ENCODE results near the gene GPC5. TPM values are rescaled to one million over a fixed set of nuclear protein-coding genes. Genes with fewer than 3 reads are reported as not detected.

Gene GPC5
- total RNA-seq, 1 donor from 2014 or later: 0.24 TPM

DNA sequence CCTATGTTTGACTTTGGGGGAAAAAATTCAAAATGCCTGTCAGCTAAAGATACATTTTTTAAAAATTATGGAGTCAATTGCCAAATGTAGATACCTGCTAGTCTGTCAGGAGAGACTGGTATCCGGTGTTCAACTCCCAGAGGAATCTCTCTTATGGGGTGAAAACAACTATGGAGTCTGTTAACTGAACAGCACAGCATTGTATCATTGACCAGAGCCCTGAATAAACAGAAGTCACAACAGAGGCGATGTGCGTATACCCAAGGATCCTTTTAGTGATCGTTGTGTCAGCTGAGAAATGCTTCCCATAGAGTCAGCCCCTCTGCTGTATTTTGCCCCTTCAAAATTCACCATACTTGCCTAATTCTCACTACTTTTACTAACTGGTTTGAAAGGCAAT is 257.3 kb downstream of the GPC5 start:
- TF ChIP-seq, protein P1, sequence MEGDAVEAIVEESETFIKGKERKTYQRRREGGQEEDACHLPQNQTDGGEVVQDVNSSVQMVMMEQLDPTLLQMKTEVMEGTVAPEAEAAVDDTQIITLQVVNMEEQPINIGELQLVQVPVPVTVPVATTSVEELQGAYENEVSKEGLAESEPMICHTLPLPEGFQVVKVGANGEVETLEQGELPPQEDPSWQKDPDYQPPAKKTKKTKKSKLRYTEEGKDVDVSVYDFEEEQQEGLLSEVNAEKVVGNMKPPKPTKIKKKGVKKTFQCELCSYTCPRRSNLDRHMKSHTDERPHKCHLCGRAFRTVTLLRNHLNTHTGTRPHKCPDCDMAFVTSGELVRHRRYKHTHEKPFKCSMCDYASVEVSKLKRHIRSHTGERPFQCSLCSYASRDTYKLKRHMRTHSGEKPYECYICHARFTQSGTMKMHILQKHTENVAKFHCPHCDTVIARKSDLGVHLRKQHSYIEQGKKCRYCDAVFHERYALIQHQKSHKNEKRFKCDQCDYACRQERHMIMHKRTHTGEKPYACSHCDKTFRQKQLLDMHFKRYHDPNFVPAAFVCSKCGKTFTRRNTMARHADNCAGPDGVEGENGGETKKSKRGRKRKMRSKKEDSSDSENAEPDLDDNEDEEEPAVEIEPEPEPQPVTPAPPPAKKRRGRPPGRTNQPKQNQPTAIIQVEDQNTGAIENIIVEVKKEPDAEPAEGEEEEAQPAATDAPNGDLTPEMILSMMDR (IDR thresholded peaks at IDR 0.05): no peak
- DNase-seq: no peak
- Mint-ChIP-seq H3K27ac (no peak overlapping the region), H3K4me1 (no peaks in the 10 kb centered on the region), H3K36me3 (ENCODE audit: low read depth) (no peaks in the 10 kb centered on the region), H3K27me3 (no peaks in the 10 kb centered on the region), H3K9me3 (no peaks in the 10 kb centered on the region), H3K4me3 (no peak overlapping the region)
- ChIA-PET CTCF (no interaction called here), POLR2A (no interaction called here)
- no peak for ATAC-seq (ENCODE audit: low read depth)
- intact Hi-C loops (cut with micrococcal nuclease): no loop called here

DNA sequence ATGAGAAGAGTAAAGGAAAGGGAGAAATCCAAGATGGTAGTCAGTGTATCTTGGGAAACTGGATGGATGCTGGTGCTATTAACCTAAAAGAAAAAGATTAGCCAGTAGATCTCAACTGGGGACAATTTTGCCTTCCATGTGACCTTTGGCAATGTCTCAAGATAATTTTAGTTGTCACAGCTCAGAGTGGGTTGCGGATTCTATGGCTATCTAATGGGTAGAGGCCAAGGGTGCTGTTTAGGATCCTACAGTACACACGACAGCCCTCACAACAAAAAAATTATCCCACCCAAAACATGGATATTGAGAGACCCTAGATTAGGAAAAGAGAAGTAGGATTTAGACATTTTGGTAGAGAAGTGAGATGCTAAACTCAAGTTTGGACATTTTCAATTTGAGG is 258.9 kb downstream of the GPC5 start:
- Mint-ChIP-seq H3K27ac (no peak overlapping the region), H3K4me3 (no peak overlapping the region), H3K36me3 (ENCODE audit: low read depth) (no peaks in the 10 kb centered on the region), H3K9me3 (peaks cover 2% of the 10 kb centered on the region), H3K4me1 (no peaks in the 10 kb centered on the region), H3K27me3 (no peaks in the 10 kb centered on the region)
- TF ChIP-seq, protein P1 (IDR thresholded peaks at IDR 0.05): no peak
- ChIA-PET POLR2A (no interaction called here), CTCF (no interaction called here)
- intact Hi-C loops (cut with micrococcal nuclease): no loop called here
- DNase-seq: no peak
- no peak for ATAC-seq (ENCODE audit: low read depth)

DNA sequence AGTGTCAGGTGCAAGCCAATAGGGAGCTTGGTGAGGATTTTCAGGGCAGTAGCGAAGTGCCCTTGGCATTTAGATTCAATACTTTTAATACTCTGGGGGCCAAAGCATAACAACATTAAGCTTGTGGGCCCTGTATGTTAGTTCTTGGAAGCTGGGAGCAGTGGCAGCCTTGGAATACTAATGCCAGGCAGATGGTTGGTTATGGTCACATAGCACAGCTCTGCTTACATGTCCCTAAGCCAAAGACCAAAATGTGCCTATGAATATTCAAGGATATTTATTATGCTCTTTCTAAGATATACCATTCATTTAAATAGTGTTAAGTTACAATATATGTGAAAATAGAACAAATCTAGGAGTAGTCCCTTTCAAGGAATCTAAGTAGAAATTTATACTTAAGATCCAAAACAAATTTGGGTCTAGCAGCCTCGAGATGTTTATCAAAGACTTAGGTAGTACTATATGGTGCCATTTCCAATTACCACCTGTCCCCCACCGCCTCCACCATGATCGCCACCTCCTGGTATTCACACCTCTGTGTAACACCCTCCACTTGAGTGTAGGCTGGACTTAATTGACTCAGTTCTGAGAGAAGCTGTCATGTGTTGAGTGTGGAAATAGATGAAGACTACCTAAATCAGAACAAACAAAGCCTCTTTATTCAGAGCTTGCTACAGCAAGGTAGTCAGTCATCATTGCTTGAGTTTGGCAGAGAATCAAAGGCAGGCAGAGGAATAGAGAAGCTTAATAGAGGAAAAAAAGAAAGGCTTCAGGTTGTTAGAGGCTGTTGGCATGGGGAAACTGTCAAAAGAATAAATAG is 261.0 kb downstream of the GPC5 start:
- H3K27me3 Mint-ChIP-seq: no peaks in the 10 kb centered on the region
- CTCF ChIA-PET: no interaction called here
- POLR2A ChIA-PET: no interaction called here
- TF ChIP-seq, protein P1 (IDR thresholded peaks at IDR 0.05): no peak
- H3K27ac Mint-ChIP-seq: no peak overlapping the region
- H3K9me3 Mint-ChIP-seq: peaks cover 2% of the 10 kb centered on the region
- intact Hi-C loops (cut with micrococcal nuclease): no loop called here
- no peak for DNase-seq
- no peak overlapping the region for H3K4me3 Mint-ChIP-seq
- no peaks in the 10 kb centered on the region for H3K36me3 Mint-ChIP-seq (ENCODE audit: low read depth)
- no peaks in the 10 kb centered on the region for H3K4me1 Mint-ChIP-seq
- no peak for ATAC-seq (ENCODE audit: low read depth)

DNA sequence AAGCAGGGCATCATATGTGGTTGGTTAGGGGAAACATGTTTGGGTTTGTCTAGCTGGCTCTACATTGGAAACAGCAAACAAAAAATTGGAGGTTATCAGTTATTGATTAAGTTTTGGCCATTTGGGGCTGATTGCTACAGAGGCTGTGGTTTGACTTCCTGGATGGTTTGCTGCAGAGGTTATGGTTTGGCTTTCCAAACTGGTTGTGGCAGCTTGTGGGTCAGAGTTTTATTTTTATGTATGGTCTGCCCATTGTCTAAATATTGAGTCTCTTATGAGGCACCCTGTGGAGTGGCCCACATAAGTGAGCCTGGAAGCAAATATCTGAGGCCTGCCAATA is 261.6 kb downstream of the GPC5 start:
- ATAC-seq (ENCODE audit: low read depth) (no peak), DNase-seq (no peak)
- no peaks in the 10 kb centered on the region for H3K36me3 Mint-ChIP-seq (ENCODE audit: low read depth)
- H3K4me3 Mint-ChIP-seq: no peak overlapping the region
- TF ChIP-seq, protein P1 (IDR thresholded peaks at IDR 0.05): no peak
- ChIA-PET CTCF (no interaction called here), POLR2A (no interaction called here)
- no peak overlapping the region for H3K27ac Mint-ChIP-seq
- H3K4me1 Mint-ChIP-seq: no peaks in the 10 kb centered on the region
- no peaks in the 10 kb centered on the region for H3K27me3 Mint-ChIP-seq
- peaks cover 2% of the 10 kb centered on the region for H3K9me3 Mint-ChIP-seq
- intact Hi-C loops (cut with micrococcal nuclease): no loop called here

DNA sequence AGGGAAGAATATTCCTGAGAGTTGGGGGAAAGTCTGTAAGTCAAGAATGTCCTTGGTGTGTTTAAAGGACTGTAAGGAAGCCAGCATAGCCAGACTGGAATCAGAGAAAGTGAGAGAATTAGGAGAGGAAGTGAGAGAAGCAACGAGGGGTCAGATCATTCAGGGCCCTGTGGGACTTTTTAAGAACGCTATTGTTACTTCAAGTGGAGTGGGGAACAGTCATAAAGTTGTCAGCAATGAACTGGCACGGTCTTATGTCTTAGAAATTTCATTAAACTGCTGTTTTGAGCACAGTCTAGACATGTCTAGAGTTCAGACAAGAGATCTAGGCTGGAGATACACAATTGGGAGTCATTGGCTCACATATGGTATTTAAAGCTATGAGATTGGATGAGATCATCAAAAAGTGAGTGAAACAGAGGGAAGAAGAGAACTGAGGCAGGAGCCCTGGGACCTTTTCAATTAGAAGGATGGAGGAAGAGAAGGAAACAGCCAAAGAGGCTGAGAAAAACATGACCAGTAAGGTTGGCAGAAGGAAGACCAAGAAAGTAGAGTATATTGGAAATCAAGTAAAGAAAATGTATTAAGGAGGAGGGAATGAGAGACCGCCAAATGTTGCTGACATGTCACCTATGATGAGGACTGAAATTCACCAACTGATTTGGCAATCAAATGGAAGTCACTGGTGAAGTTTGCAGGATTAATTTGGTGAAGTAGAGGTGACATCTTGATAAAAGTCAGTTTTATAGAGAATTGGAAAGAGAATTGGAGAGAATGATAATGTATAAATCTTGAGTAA is 263.5 kb downstream of the GPC5 start:
- ChIA-PET CTCF (no interaction called here), POLR2A (no interaction called here)
- ATAC-seq (ENCODE audit: low read depth) (no peak), DNase-seq (no peak)
- no peak overlapping the region for H3K4me3 Mint-ChIP-seq
- TF ChIP-seq, protein P1 (IDR thresholded peaks at IDR 0.05): no peak
- no peaks in the 10 kb centered on the region for H3K27me3 Mint-ChIP-seq
- no peak overlapping the region for H3K27ac Mint-ChIP-seq
- intact Hi-C loops (cut with micrococcal nuclease): no loop called here
- peaks cover 2% of the 10 kb centered on the region for H3K9me3 Mint-ChIP-seq
- H3K4me1 Mint-ChIP-seq: no peaks in the 10 kb centered on the region
- H3K36me3 Mint-ChIP-seq (ENCODE audit: low read depth): no peaks in the 10 kb centered on the region
